ENCODE results near the gene MRPL14. TPM values are rescaled to one million over a fixed set of nuclear protein-coding genes. Genes with fewer than 3 reads are reported as not detected.
A peak's percentile ranks its signal among the peaks of the same experiment; 100 is the strongest.

MRPL14 gene
- total RNA-seq, 6 experiments from 2014 or later: 50.9 to 64.2 (median 56.0) TPM

DNA sequence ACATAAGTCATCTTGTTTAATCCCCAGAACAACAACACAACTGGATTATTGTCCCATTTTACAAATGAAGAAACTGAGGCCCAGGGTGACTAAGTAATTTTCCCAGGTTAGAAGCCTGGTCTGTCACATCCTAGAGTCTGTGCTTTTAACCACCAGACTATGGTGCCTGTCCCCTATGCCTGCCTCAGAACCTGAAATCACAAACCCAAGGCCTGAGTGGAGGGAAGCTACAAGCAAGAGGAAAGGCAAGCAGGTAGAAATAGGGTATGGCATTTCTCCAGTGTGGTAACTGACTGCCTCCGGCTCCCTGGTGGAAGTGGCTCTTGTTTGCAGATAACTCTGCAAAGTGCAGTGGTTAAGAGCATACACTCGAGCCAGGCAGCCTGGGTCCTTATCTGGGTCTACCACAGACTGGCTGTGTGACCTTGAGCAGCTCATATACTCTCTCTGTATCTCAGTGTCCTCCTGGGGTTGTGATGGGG lies 2.6 kb upstream of the MRPL14 start:
- Mint-ChIP-seq H3K36me3 (ENCODE audit: low read depth) (peaks cover 10% of the 10 kb centered on the region), H3K27ac (no peak overlapping the region), H3K27me3 (ENCODE audit: insufficient read depth) (no peaks in the 10 kb centered on the region), H3K4me1 (ENCODE audit: low read depth) (peaks cover 42% of the 10 kb centered on the region), H3K4me3 (no peak overlapping the region), H3K9me3 (no peaks in the 10 kb centered on the region)
- no peak for DNase-seq
- TF ChIP-seq, protein P1, sequence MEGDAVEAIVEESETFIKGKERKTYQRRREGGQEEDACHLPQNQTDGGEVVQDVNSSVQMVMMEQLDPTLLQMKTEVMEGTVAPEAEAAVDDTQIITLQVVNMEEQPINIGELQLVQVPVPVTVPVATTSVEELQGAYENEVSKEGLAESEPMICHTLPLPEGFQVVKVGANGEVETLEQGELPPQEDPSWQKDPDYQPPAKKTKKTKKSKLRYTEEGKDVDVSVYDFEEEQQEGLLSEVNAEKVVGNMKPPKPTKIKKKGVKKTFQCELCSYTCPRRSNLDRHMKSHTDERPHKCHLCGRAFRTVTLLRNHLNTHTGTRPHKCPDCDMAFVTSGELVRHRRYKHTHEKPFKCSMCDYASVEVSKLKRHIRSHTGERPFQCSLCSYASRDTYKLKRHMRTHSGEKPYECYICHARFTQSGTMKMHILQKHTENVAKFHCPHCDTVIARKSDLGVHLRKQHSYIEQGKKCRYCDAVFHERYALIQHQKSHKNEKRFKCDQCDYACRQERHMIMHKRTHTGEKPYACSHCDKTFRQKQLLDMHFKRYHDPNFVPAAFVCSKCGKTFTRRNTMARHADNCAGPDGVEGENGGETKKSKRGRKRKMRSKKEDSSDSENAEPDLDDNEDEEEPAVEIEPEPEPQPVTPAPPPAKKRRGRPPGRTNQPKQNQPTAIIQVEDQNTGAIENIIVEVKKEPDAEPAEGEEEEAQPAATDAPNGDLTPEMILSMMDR (IDR thresholded peaks at IDR 0.05): no peak

DNA sequence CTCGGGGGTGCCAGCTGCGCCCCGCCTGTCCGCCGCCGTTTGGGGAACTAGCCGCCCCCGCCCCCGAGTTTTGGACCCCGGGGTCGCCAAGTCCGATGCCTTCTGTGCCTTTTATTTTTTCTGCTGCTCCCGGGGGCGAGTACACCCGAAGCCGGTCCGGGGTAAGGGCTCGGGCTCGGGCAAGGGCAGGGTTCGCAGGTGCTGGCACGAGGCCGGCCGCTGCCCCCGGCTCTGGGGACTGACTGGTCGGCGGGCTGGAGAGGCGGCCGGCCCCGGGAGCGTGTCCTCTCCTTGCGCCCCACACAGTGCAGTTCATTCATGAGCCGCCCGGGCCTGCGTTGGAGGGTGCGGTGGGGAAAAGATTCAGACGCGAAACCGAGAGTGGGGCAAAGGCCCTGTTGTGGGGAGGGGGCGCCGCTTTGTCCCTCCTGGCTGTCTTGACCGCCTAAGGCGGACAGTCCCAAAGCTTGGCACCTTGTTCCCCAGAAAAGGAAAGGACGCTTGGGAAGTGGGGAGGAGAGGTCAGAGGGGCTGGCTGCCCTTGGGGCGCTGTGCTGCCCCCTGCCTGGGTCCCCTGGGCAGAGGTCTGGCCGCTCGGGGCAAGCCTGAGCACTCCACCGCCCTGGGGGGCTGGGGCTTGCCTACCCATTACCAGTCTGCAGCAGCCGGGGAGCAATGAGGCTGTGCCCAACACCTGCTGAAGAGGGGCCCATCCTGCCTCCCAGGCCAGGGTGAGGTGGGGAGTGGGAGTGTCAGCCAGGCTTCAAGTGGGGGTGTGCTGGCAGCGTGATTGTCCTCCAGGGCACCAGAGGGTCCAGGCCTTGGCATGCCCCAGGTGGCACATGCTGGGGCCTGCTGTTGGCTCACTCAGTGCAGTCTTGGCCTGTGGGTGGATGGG lies 1.0 kb upstream of the MRPL14 start:
- H3K36me3 Mint-ChIP-seq (ENCODE audit: low read depth): peaks cover 16% of the 10 kb centered on the region
- no peaks in the 10 kb centered on the region for H3K27me3 Mint-ChIP-seq (ENCODE audit: insufficient read depth)
- peak overlapping the region; percentile 92 for H3K4me3 Mint-ChIP-seq
- H3K27ac Mint-ChIP-seq: peak overlapping the region; percentile 43
- TF ChIP-seq, protein P1 (IDR thresholded peaks at IDR 0.05): peak; percentile 54
- no peaks in the 10 kb centered on the region for H3K9me3 Mint-ChIP-seq
- peaks cover 51% of the 10 kb centered on the region for H3K4me1 Mint-ChIP-seq (ENCODE audit: low read depth)
- no peak for DNase-seq

DNA sequence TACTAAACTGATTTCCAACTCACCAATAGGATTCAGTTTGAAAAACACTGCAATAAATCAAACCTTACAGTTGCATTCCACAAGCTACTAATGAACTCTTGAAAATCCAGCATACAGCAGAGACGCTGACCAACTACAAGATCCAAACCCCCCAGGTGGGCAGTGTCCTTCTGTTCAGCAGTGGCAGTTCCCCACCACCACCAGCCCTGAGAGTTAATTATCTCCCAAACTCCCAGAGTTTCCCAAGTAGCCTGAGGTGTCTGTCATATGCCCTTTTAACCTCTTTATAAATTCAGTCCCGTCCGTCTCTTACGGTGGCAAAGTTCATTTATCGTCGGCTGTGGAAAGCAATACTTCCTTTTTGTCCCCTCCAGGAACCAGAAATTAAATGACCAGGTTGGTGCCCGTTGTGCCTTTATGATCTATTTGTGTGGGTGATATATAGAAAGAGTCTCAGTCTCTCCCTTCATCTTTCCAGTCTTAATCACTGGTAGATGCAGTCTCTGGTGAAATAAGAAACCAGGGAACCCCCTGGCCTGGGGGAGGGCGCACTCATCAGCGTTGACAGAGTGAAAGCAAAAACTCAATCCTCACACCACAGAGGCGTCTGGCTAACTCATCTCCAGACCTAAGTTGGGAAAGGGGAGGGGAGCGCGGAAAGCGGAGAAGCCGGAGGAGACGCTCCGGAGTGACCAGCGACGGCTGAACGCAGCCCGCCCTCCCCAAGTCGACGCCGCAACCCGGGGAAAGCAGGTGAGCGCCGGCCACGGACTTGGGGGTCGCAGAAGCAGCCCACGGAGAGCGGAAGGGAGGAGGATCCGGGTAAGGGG lies 717 bp downstream of the MRPL14 start:
- H3K27me3 Mint-ChIP-seq (ENCODE audit: insufficient read depth): no peaks in the 10 kb centered on the region
- peaks cover 16% of the 10 kb centered on the region for H3K36me3 Mint-ChIP-seq (ENCODE audit: low read depth)
- no peaks in the 10 kb centered on the region for H3K9me3 Mint-ChIP-seq
- peak overlapping the region; percentile 94 for H3K4me3 Mint-ChIP-seq
- H3K4me1 Mint-ChIP-seq (ENCODE audit: low read depth): peaks cover 52% of the 10 kb centered on the region
- TF ChIP-seq, protein P1 (IDR thresholded peaks at IDR 0.05): no peak
- peak overlapping the region; percentile 90 for H3K27ac Mint-ChIP-seq
- DNase-seq: peak; percentile 40

DNA sequence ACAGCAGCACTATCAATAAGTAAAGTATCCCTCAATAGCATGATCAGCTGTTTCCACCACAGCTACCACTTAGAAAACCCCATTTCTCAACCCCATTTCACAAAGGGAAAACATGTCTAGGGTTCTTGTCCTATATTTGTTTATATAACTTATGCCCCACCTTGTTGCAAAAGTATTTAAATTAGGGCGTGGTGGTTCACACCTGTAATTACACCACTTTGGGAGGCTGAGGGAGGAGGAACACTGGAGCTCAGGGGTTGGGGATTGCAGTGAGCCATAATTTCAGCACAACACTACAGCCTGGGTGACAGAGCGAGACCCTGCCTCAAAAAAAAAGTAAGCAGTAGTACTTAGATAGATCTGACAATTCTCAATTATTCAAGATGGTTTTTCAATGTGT lies 3.7 kb downstream of the MRPL14 start:
- TF ChIP-seq, protein P1 (IDR thresholded peaks at IDR 0.05): no peak
- H3K27ac Mint-ChIP-seq: peak overlapping the region; percentile 32; the same call in 1 of the 2 replicates
- H3K36me3 Mint-ChIP-seq (ENCODE audit: low read depth): peaks cover 16% of the 10 kb centered on the region
- H3K4me1 Mint-ChIP-seq (ENCODE audit: low read depth): peaks cover 71% of the 10 kb centered on the region
- H3K4me3 Mint-ChIP-seq: peak overlapping the region; percentile 17; the same call in 1 of the 2 replicates
- DNase-seq: no peak
- no peaks in the 10 kb centered on the region for H3K9me3 Mint-ChIP-seq
- no peaks in the 10 kb centered on the region; the same call in 1 of the 2 replicates for H3K27me3 Mint-ChIP-seq (ENCODE audit: insufficient read depth)

DNA sequence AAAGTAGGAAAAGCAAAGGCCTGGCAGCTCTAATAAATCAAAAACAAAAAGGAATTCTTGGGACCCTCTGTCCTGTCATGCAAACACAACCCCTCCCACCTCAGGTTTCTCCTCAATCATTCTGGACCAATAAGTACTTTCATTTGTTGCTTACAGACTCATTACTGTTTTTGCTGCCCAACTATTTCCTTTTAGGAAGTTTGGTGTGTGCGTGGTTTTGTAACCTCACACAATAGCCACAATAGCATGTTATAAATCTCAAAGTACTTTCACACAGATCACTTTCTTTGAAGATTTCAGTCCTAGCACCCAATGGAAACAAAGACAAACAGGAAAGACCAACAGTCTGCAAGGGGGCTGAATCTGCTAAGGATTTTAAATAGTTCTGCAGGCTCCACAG lies 4.5 kb downstream of the MRPL14 start:
- DNase-seq: no peak
- TF ChIP-seq, protein P1 (IDR thresholded peaks at IDR 0.05): no peak
- H3K36me3 Mint-ChIP-seq (ENCODE audit: low read depth): peaks cover 18% of the 10 kb centered on the region
- peaks cover 77% of the 10 kb centered on the region for H3K4me1 Mint-ChIP-seq (ENCODE audit: low read depth)
- H3K27ac Mint-ChIP-seq: peak overlapping the region; percentile 32; the same call in 1 of the 2 replicates
- H3K4me3 Mint-ChIP-seq: peak overlapping the region; percentile 13; the same call in 1 of the 2 replicates
- H3K27me3 Mint-ChIP-seq (ENCODE audit: insufficient read depth): no peaks in the 10 kb centered on the region; the same call in 1 of the 2 replicates
- no peaks in the 10 kb centered on the region for H3K9me3 Mint-ChIP-seq

All from HFFc6 (cell line).